Lower leg skin (tissue), 4 donors: ENCODE data around the gene LCE1B. TPM values are rescaled to one million over a fixed set of nuclear protein-coding genes. Genes with fewer than 3 reads are reported as not detected.

Source experiments
- DNase-seq, 2 donors: peaks; one replicate each; pipeline ENCODE4 v3.0.0-alpha.2; 2019; ENCODE audit warnings: low spot score in 2 of 2
- H3K4me3 ChIP-seq: fragments of 200-600 bp; sonication (generic); 2 replicates; pipeline ENCODE4 v1.5.1; 2017; ENCODE audit warnings: mild to moderate bottlenecking, low read depth; ENCODE audit not compliant: poor library complexity, severe bottlenecking
- CTCF ChIP-seq, 3 donors: fragments of 450-650 bp; IDR thresholded peaks; one replicate each; pipeline ENCODE4 v1.5.1; 2016; ENCODE audit warnings: antibody characterized with exemption in 3 of 3, mild to moderate bottlenecking in 3 of 3, moderate library complexity in 2 of 3
- POLR2A ChIP-seq, 2 donors: fragments of 450-650 bp; IDR thresholded peaks; one replicate each; pipeline ENCODE4 v1.6.1; 2016 to 2017; ENCODE audit warnings: antibody characterized with exemption in 2 of 2, mild to moderate bottlenecking in 1 of 2, moderate library complexity in 1 of 2
- WGBS, 2 donors: methylation state at CpG; one replicate each; pipeline ENCODE4 v1.1.5; 2018; 5-methylcytosine and 5-hydroxymethylcytosine counted together
- intact Hi-C: fragments of 100-400 bp; cut with DNase I; formaldehyde crosslinking; loops from one replicate; pipeline ENCODE4 v1.15.0; 2023; ENCODE audit warnings: low total_unique reads
- total RNA-seq, 4 donors: library from RNA; depleted of rRNA; stranded (reverse); fragments of >200 nt; gene quantifications; one replicate each; pipeline ENCODE4 v1.1.0, GENCODE V29; 2016

Gene LCE1B
- total RNA-seq: 100 to 1,000 TPM; 207 to 278 (median 246) TPM

- TF ChIP-seq CTCF (IDR thresholded peaks at IDR 0.05) (no peak), POLR2A (IDR thresholded peaks at IDR 0.05) (no peak)
- intact Hi-C loops: no loop called here
- WGBS, 2 donors: 89% methylated on average over 2 of the region's 2 CpGs
- DNase-seq: no peak
- no peak within 1 kb of the TSS for H3K4me3 ChIP-seq
Observed at GRCh38 chr1:152811671-152812070, at the start of gene LCE1B. TSS of gene LCE1B (plus strand) at chr1:152811971. CDS start at chr1:152812447, 476 bp downstream.

- 55 to 56% methylated on average over 8 of the region's 8 CpGs for WGBS, 2 donors
- TF ChIP-seq POLR2A (IDR thresholded peaks at IDR 0.05) (no peak), CTCF (IDR thresholded peaks at IDR 0.05) (no peak)
- H3K4me3 ChIP-seq: no peak overlapping the region
- intact Hi-C loops: no loop called here
- no peak for DNase-seq
Observed at GRCh38 chr1:152768847-152769533, 42.8 kb upstream of the LCE1B start.

- 55 to 63% methylated on average over 1 of the region's 1 CpG for WGBS, 2 donors
- DNase-seq: no peak
- intact Hi-C loops: no loop called here
- H3K4me3 ChIP-seq: no peak overlapping the region
- TF ChIP-seq CTCF (IDR thresholded peaks at IDR 0.05) (no peak), POLR2A (IDR thresholded peaks at IDR 0.05) (no peak)
Observed at GRCh38 chr1:152770411-152770810, 41.4 kb upstream of the LCE1B start.

- no peak for DNase-seq
- H3K4me3 ChIP-seq: no peak within 1 kb of the TSS
- WGBS, 2 donors: 48 to 67% methylated on average over 6 of the region's 6 CpGs
- TF ChIP-seq POLR2A (IDR thresholded peaks at IDR 0.05) (no peak), CTCF (IDR thresholded peaks at IDR 0.05) (no peak)
- intact Hi-C loops: no loop called here
Observed at GRCh38 chr1:152774875-152775274, 36.9 kb upstream of the LCE1B start, which contains the start of gene LCE1F. TSS of gene LCE1F (plus strand) at chr1:152775140. CDS start at chr1:152776372, 1,232 bp downstream.

GRCh38 chr1:152776361-152776760 is 35.4 kb upstream of the LCE1B start:
- TF ChIP-seq POLR2A (IDR thresholded peaks at IDR 0.05) (no peak), CTCF (IDR thresholded peaks at IDR 0.05) (no peak)
- H3K4me3 ChIP-seq: no peak overlapping the region
- DNase-seq: no peak
- intact Hi-C loops: no loop called here
- WGBS, 2 donors: 68 to 89% methylated on average over 3 to 7 of the region's 11 CpGs
